ENCODE measurements around the gene RIMOC1. TPM values are rescaled to one million over a fixed set of nuclear protein-coding genes. Genes with fewer than 3 reads are reported as not detected.

RIMOC1 gene
- total RNA-seq, 4 donors from 2014 or later = 14.1 to 19.1 (median 15.0) TPM

- peak in 1 of 2 donors; percentile 24 for DNase-seq (ENCODE audit: low spot score in 2 of 2)
- TF ChIP-seq POLR2A (IDR thresholded peaks at IDR 0.05) = no peak
- WGBS, 2 donors = 7% methylated on average over 24 to 28 of the region's 28 CpGs
- intact Hi-C loops (cut with DNase I; ENCODE audit: low total_unique reads) = no loop called here
- peak overlapping the region; percentile 67 for H3K4me3 ChIP-seq (ENCODE audit: low read depth, poor library complexity, severe bottlenecking)
Measured at GRCh38 chr5:41869151-41869723, 34.9 kb upstream of the RIMOC1 start.

- intact Hi-C loops (cut with DNase I; ENCODE audit: low total_unique reads) = no loop called here
- H3K4me3 ChIP-seq (ENCODE audit: low read depth, poor library complexity, severe bottlenecking) = peak within 1 kb of the TSS; percentile 67
- DNase-seq (ENCODE audit: low spot score in 2 of 2) = peak; percentile 77 to 97
- WGBS, 2 donors = 0 to 1% methylated on average over 69 of the region's 82 CpGs
- TF ChIP-seq CTCF (IDR thresholded peaks at IDR 0.05) (no peak), POLR2A (IDR thresholded peaks at IDR 0.05) (no peak)
Measured at GRCh38 chr5:41869724-41870626, 34.2 kb upstream of the RIMOC1 start, which contains the start of gene OXCT1. OXCT1 (minus strand) TSS chr5:41870425; CDS start chr5:41870358, 67 bp downstream.

- no peak for TF ChIP-seq CTCF (IDR thresholded peaks at IDR 0.05)
- no peak for TF ChIP-seq POLR2A (IDR thresholded peaks at IDR 0.05)
- intact Hi-C loops (cut with DNase I; ENCODE audit: low total_unique reads) = no loop called here
- DNase-seq (ENCODE audit: low spot score in 2 of 2) = no peak
- peak overlapping the region; percentile 67 for H3K4me3 ChIP-seq (ENCODE audit: low read depth, poor library complexity, severe bottlenecking)
- WGBS, 2 donors = 7 to 16% methylated on average over 6 to 16 of the region's 16 CpGs
Measured at GRCh38 chr5:41870627-41871048, 33.5 kb upstream of the RIMOC1 start.

GRCh38 chr5:41871852-41872251 is 32.3 kb upstream of the RIMOC1 start:
- WGBS, 2 donors = 22 to 25% methylated on average over 2 of the region's 2 CpGs
- intact Hi-C loops (cut with DNase I; ENCODE audit: low total_unique reads) = no loop called here
- H3K4me3 ChIP-seq (ENCODE audit: low read depth, poor library complexity, severe bottlenecking) = no peak overlapping the region
- peak in 1 of 2 donors; percentile 43 for DNase-seq (ENCODE audit: low spot score in 2 of 2)
- TF ChIP-seq POLR2A (IDR thresholded peaks at IDR 0.05) = no peak
- no peak for TF ChIP-seq CTCF (IDR thresholded peaks at IDR 0.05)

GRCh38 chr5:41874512-41875060 is 29.6 kb upstream of the RIMOC1 start:
- intact Hi-C loops (cut with DNase I; ENCODE audit: low total_unique reads) = no loop called here
- DNase-seq (ENCODE audit: low spot score in 2 of 2) = no peak

GRCh38 chr5:41875121-41875520 is 29.0 kb upstream of the RIMOC1 start:
- intact Hi-C loops (cut with DNase I; ENCODE audit: low total_unique reads) = no loop called here
- H3K4me3 ChIP-seq (ENCODE audit: low read depth, poor library complexity, severe bottlenecking) = no peak overlapping the region
- DNase-seq (ENCODE audit: low spot score in 2 of 2) = no peak
- TF ChIP-seq POLR2A (IDR thresholded peaks at IDR 0.05) = no peak
- TF ChIP-seq CTCF (IDR thresholded peaks at IDR 0.05) = no peak

More at GRCh38 chr5:41874512-41875060, 29.6 kb upstream of the RIMOC1 start:
- H3K4me3 ChIP-seq (ENCODE audit: low read depth, poor library complexity, severe bottlenecking) = no peak overlapping the region
- TF ChIP-seq POLR2A (IDR thresholded peaks at IDR 0.05) = no peak
